Medulla oblongata (tissue), 1 donor: ENCODE measurements around the gene UBL4B.

Source experiments
- DNase-seq: peaks from one replicate; pipeline ENCODE4 v3.0.0-alpha.2; 2015; ENCODE audit errors: extremely low spot score

The UBL4B gene

GRCh38 chr1:110152133-110152785 is 40.0 kb downstream of the UBL4B start:
- no peak for DNase-seq

GRCh38 chr1:110153407-110153950 is 41.2 kb downstream of the UBL4B start:
- no peak for DNase-seq

GRCh38 chr1:110155878-110156522 is 43.8 kb downstream of the UBL4B start:
- peak; percentile 8 for DNase-seq

GRCh38 chr1:110158261-110158660 is 46.0 kb downstream of the UBL4B start:
- no peak for DNase-seq

DNA sequence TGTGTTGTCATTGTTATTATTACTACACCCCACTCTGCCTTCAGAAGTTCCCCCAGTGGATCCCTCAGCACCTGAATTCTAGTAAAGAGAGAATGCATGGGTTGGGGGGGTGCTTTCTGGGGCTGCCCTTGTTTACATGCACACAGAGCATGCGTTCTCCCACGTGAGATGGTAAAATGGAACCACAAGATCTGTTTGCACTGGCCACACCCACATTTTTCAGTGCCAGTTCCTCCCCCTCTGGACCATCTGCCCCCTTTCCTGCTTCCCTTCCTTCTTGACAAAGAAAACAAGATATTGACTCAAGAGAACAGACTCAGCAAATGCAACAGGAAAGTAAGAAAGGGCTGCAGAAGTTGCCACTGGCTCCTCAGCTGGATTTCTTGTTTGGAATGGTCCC is 46.9 kb downstream of the UBL4B start:
- DNase-seq, result no peak

DNA sequence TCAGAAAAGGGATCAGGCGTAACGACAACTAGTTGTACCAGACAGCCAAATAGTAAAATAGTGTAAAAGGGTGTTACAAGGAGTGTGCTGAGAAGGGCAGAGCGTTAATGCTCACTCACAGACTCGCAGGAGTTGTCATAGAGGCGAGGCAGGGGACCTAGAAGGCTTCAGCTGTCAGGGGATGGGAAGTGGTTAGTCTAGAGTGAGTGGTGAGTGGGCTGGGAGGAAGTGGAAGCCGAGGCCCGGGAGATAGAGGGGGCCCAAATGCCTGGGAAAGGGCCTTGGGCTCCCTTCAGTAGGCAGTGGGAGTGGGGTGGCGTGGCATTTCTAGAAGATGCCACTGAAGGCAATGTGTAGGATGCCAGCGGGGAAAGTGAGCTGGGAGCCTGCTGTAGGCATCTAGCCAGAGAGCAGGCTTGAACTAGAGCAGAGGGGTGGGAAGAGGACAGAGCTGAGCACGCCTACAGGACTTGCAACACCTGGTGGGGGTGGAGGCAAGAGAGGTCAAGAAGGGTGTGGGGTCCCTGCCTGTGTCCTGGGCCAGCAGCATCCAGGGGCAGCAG is 48.4 kb downstream of the UBL4B start:
- DNase-seq, result no peak

DNA sequence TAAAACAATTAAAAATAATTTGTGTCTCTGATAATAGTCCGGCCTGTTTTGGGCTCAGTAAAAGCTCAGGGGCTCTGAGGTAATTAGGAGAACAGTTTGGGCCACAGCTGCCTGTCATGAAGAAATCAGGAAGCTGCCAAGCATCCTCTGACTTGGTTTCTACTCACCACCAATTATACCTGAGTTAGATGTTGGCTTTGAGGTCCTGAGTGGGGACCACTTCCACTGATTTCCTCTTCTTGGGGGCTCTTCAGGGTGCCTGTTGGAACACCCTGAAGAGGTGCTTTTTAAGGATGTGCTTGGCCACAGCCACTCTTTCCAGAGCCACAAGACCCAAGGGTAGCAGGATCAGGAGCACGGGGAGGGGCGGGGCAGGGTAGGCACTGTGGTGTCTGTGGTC is 48.9 kb downstream of the UBL4B start:
- no peak for DNase-seq

- DNase-seq, result no peak
Observed at GRCh38 chr1:110161849-110162248, 49.6 kb downstream of the UBL4B start.
